ENCODE data around the gene SHOC2. TPM values are rescaled to one million over a fixed set of nuclear protein-coding genes. Genes with fewer than 3 reads are reported as not detected.

Gene SHOC2
- total and polyA plus RNA-seq, 2 of the 13 experiments (the other 11 are each of a cell fraction or from before 2014, with no cell fraction given): 8.6 to 25.5 TPM

DNA sequence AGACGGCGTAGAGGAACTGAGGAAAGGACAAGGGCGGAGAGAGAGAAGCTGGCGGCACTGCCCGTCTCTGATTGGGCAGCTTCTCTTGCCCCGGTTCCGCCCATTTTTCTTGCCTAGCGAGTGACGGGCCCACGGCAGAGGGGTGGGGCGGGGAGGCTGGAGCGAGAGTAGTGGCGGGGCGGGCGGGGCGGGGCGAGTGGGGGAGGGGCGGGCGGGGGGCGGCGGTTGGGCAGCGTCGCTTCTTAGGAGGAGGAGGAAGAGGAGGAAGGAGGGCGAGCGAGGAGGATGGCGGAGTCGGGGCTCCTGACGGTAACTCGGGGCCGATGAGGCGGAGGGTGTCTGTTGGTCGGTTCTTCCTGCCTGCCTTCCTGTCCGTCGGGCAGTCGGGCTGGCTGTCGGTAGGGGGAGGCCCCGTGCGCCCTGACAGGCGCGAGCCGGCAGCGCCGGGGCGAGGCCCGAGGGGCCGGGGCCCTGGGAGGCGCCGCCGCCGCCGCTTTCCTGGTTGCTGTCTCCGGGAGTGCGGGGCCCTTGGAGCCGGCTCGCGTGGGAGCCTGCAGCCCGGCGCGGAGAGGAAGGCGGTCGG is at the start of gene SHOC2 (continued):
- TF ChIP-seq, protein P1, sequence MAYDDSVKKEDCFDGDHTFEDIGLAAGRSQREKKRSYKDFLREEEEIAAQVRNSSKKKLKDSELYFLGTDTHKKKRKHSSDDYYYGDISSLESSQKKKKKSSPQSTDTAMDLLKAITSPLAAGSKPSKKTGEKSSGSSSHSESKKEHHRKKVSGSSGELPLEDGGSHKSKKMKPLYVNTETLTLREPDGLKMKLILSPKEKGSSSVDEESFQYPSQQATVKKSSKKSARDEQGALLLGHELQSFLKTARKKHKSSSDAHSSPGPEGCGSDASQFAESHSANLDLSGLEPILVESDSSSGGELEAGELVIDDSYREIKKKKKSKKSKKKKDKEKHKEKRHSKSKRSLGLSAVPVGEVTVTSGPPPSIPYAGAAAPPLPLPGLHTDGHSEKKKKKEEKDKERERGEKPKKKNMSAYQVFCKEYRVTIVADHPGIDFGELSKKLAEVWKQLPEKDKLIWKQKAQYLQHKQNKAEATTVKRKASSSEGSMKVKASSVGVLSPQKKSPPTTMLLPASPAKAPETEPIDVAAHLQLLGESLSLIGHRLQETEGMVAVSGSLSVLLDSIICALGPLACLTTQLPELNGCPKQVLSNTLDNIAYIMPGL (CRISPR knock-in tag; IDR thresholded peaks at IDR 0.05; ENCODE audit: borderline replicate concordance in 1 of 2, low read depth in 1 of 2): no peak
- TF ChIP-seq ASH2L (IDR thresholded peaks at IDR 0.05; ENCODE audit: insufficient read length, low read depth, low read length) (no peak), PLRG1 (conservative IDR thresholded peaks at IDR 0.05) (no peak), JDP2 (CRISPR knock-in tag; IDR thresholded peaks at IDR 0.05; ENCODE audit: borderline replicate concordance) (no peak), ZNF883 (CRISPR knock-in tag; IDR thresholded peaks at IDR 0.05; ENCODE audit: not compliant biosample characterization) (no peak), ELF1 (CRISPR knock-in tag; IDR thresholded peaks at IDR 0.05) (no peak), TARDBP (CRISPR knock-in tag; IDR thresholded peaks at IDR 0.05) (0 out of 2 replicates have a peak, but pooled peaks have one; percentile 51), KLF11 (CRISPR knock-in tag; IDR thresholded peaks at IDR 0.05) (no peak), POLR2AphosphoS5 (IDR thresholded peaks at IDR 0.05; ENCODE audit: low read depth, low read length) (peak; percentile 72; the same call in 1 of the 2 replicates), ARNT2 (CRISPR knock-in tag; IDR thresholded peaks at IDR 0.05; ENCODE audit: low read depth) (no peak), ZNF878 (CRISPR knock-in tag; IDR thresholded peaks at IDR 0.05) (no peak), CAMTA2 (CRISPR knock-in tag; IDR thresholded peaks at IDR 0.05; ENCODE audit: borderline replicate concordance) (no peak), NFRKB (IDR thresholded peaks at IDR 0.05) (no peak), POLR2G (IDR thresholded peaks at IDR 0.05; ENCODE audit: low read depth, low read length) (no peak; the same call in 1 of the 2 replicates), PCBP2 (optimal IDR thresholded peaks at IDR 0.05; ENCODE audit: low read depth, low read length, poor library complexity, severe bottlenecking) (no peak), FOXJ3 (CRISPR knock-in tag; IDR thresholded peaks at IDR 0.05; ENCODE audit: borderline replicate concordance) (no peak)
- TF ChIP-seq, protein P2, sequence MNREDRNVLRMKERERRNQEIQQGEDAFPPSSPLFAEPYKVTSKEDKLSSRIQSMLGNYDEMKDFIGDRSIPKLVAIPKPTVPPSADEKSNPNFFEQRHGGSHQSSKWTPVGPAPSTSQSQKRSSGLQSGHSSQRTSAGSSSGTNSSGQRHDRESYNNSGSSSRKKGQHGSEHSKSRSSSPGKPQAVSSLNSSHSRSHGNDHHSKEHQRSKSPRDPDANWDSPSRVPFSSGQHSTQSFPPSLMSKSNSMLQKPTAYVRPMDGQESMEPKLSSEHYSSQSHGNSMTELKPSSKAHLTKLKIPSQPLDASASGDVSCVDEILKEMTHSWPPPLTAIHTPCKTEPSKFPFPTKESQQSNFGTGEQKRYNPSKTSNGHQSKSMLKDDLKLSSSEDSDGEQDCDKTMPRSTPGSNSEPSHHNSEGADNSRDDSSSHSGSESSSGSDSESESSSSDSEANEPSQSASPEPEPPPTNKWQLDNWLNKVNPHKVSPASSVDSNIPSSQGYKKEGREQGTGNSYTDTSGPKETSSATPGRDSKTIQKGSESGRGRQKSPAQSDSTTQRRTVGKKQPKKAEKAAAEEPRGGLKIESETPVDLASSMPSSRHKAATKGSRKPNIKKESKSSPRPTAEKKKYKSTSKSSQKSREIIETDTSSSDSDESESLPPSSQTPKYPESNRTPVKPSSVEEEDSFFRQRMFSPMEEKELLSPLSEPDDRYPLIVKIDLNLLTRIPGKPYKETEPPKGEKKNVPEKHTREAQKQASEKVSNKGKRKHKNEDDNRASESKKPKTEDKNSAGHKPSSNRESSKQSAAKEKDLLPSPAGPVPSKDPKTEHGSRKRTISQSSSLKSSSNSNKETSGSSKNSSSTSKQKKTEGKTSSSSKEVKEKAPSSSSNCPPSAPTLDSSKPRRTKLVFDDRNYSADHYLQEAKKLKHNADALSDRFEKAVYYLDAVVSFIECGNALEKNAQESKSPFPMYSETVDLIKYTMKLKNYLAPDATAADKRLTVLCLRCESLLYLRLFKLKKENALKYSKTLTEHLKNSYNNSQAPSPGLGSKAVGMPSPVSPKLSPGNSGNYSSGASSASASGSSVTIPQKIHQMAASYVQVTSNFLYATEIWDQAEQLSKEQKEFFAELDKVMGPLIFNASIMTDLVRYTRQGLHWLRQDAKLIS (CRISPR knock-in tag; IDR thresholded peaks at IDR 0.05): no peak
- TF ChIP-seq, protein P3, sequence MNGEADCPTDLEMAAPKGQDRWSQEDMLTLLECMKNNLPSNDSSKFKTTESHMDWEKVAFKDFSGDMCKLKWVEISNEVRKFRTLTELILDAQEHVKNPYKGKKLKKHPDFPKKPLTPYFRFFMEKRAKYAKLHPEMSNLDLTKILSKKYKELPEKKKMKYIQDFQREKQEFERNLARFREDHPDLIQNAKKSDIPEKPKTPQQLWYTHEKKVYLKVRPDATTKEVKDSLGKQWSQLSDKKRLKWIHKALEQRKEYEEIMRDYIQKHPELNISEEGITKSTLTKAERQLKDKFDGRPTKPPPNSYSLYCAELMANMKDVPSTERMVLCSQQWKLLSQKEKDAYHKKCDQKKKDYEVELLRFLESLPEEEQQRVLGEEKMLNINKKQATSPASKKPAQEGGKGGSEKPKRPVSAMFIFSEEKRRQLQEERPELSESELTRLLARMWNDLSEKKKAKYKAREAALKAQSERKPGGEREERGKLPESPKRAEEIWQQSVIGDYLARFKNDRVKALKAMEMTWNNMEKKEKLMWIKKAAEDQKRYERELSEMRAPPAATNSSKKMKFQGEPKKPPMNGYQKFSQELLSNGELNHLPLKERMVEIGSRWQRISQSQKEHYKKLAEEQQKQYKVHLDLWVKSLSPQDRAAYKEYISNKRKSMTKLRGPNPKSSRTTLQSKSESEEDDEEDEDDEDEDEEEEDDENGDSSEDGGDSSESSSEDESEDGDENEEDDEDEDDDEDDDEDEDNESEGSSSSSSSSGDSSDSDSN (CRISPR knock-in tag; IDR thresholded peaks at IDR 0.05): peak; percentile 65; the same call in 1 of the 2 replicates
- TF ChIP-seq, protein P4, sequence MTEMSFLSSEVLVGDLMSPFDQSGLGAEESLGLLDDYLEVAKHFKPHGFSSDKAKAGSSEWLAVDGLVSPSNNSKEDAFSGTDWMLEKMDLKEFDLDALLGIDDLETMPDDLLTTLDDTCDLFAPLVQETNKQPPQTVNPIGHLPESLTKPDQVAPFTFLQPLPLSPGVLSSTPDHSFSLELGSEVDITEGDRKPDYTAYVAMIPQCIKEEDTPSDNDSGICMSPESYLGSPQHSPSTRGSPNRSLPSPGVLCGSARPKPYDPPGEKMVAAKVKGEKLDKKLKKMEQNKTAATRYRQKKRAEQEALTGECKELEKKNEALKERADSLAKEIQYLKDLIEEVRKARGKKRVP (CRISPR knock-in tag; IDR thresholded peaks at IDR 0.05): 0 out of 4 replicates have a peak, but pooled peaks of 1 of the 2 experiments have one; percentile 2
- TF ChIP-seq, protein P5, sequence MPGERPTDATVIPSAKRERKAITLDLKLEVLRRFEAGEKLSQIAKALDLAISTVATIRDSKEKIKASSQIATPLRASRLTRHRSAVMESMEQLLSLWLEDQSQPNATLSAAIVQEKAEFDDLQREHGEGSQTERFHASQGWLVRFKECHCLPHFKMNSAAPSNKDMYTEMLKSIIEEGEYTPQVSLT (CRISPR knock-in tag; IDR thresholded peaks at IDR 0.05; ENCODE audit: borderline replicate concordance, low read depth): no peak
